ENCODE results near the gene OSBPL9. TPM values are rescaled to one million over a fixed set of nuclear protein-coding genes. Genes with fewer than 3 reads are reported as not detected.

Gene OSBPL9
- total and polyA plus RNA-seq, 9 of the 15 experiments (the other 6 are each of a cell fraction or from before 2014, with no cell fraction given), result 43.9 to 217 (median 170) TPM

DNA sequence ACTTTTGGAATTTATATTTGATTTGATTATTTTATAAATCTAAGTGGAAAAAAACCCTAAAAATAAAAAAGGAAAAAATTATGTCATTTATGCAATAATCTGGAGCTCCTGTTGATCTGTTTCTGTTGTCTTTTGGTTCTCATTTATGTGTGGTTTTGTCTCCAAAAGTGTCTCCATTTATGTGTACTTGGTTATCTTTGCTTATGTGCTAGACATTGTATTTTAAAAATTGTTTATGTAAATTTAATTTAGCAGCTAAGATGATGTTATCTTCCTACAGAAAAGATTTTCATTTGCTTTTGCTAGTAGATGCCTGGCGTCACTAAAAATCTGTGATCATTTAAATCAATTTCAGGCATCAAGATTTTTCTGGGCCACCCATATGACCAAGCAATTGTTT is 95.7 kb downstream of the OSBPL9 start:
- Histone ChIP-seq H3K9me3 (replicated peaks; ENCODE audit: control insufficient read depth, insufficient read depth, low read depth, low read length) (no peaks in the 10 kb centered on the region), H3K9me1 (ENCODE audit: control insufficient read depth, insufficient read depth, low read length) (no peaks in the 10 kb centered on the region), H4K20me1 (replicated peaks; ENCODE audit: control insufficient read depth, insufficient read depth, low read length) (0 out of 2 replicates have a peak, but pooled peaks cover 2% of the 10 kb centered on the region), H3K79me2 (ENCODE audit: control insufficient read depth, insufficient read depth, low read length) (peaks cover 2% of the 10 kb centered on the region; the same call in 1 of the 3 replicates), H3K27me3 (ENCODE audit: control insufficient read depth in 2 of 2, insufficient read depth in 2 of 2, low read length in 2 of 2) (no peaks in the 10 kb centered on the region), H3K4me1 (replicated peaks in 1 of 2; ENCODE audit: control insufficient read depth in 2 of 2, insufficient read depth in 2 of 2, low read length in 2 of 2) (no peaks in the 10 kb centered on the region), H3K27ac (ENCODE audit: extremely low read depth, low read depth, low read length) (no peak overlapping the region), H3K4me3 (no peak overlapping the region), H3K36me3 (ENCODE audit: control insufficient read depth, insufficient read depth, low read length) (peaks cover 5% of the 10 kb centered on the region; the same call in 1 of the 3 replicates), H3K9ac (ENCODE audit: insufficient read depth in 1 of 2, low read depth in 2 of 2, low read length in 2 of 2) (no peak overlapping the region), H3K4me2 (ENCODE audit: insufficient read depth, low read length) (no peak overlapping the region), H2AFZ (ENCODE audit: low read depth, low read length) (no peak overlapping the region)
- ATAC-seq (no peak), DNase-seq (ENCODE audit: extremely low read depth in 1 of 4, low spot score in 3 of 4) (no peak), FAIRE-seq (no peak)
- intact Hi-C loops (cut with micrococcal nuclease), result no loop called here
- in situ Hi-C loops (cut with MboI), result no loop called here
- 95% methylated on average over 1 of the region's 1 CpG for WGBS (ENCODE audit: insufficient coverage, low coverage, missing lambda C conversion rate)
- ChIA-PET POLR2A (no interaction called here), CTCF (ENCODE audit: low intra/inter-chr PET ratio) (no interaction called here)
- no TSS peak for BruUV-seq (replicated peaks)
- TF ChIP-seq ILK (tag; IDR thresholded peaks at IDR 0.05; ENCODE audit: borderline replicate concordance, low read depth) (no peak), EP300 (IDR thresholded peaks at IDR 0.05; ENCODE audit: low read length) (no peak), ZNF311 (CRISPR knock-in tag; IDR thresholded peaks at IDR 0.05) (no peak), SRSF3 (IDR thresholded peaks at IDR 0.05; ENCODE audit: insufficient read depth, low read length) (no peak), ZFX (CRISPR knock-in tag; IDR thresholded peaks at IDR 0.05) (no peak), ZC3H8 (IDR thresholded peaks at IDR 0.05) (no peak), FOXK1 (CRISPR knock-in tag; IDR thresholded peaks at IDR 0.05; ENCODE audit: borderline replicate concordance) (no peak), HOXB6 (CRISPR knock-in tag; IDR thresholded peaks at IDR 0.05; ENCODE audit: borderline replicate concordance) (no peak), ZNF699 (CRISPR knock-in tag; IDR thresholded peaks at IDR 0.05; ENCODE audit: insufficient replicate concordance) (no peak)
